ENCODE results near the gene MGAT3. TPM values are rescaled to one million over a fixed set of nuclear protein-coding genes. Genes with fewer than 3 reads are reported as not detected.

MGAT3 gene
- total RNA-seq, 1 donor from 2014 or later, result 3.2 TPM

DNA sequence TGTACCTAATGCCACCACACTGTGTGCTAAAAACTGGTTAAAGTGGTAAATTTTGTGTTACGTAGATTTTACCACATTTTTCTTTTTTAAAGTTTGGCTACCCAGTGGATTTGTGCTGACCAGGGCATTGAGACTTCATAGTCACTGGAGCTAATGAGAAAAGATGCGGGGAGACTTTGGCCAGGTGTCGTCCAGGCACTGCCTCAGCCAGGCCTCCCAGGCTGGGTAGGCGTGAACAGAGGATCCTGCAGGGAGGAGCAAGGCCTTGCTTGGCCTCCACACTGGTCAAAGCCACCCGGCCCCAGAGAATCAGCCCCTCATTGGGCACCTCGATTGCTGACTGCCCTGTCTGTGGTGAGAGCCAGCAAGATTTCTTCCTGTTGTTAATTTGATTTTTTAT lies 13.4 kb upstream of the MGAT3 start:
- no peak overlapping the region for H3K27ac ChIP-seq (replicated peaks)
- no peak for DNase-seq
- intact Hi-C loops (cut with micrococcal nuclease), result no loop called here
- peaks cover 53% of the 10 kb centered on the region for H3K27me3 ChIP-seq (ENCODE audit: low read depth)
- H3K4me3 ChIP-seq, result no peak overlapping the region
- no peaks in the 10 kb centered on the region for H3K9me3 ChIP-seq (replicated peaks)
- no peaks in the 10 kb centered on the region for H3K4me1 ChIP-seq
- TF ChIP-seq, protein P1, sequence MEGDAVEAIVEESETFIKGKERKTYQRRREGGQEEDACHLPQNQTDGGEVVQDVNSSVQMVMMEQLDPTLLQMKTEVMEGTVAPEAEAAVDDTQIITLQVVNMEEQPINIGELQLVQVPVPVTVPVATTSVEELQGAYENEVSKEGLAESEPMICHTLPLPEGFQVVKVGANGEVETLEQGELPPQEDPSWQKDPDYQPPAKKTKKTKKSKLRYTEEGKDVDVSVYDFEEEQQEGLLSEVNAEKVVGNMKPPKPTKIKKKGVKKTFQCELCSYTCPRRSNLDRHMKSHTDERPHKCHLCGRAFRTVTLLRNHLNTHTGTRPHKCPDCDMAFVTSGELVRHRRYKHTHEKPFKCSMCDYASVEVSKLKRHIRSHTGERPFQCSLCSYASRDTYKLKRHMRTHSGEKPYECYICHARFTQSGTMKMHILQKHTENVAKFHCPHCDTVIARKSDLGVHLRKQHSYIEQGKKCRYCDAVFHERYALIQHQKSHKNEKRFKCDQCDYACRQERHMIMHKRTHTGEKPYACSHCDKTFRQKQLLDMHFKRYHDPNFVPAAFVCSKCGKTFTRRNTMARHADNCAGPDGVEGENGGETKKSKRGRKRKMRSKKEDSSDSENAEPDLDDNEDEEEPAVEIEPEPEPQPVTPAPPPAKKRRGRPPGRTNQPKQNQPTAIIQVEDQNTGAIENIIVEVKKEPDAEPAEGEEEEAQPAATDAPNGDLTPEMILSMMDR (IDR thresholded peaks at IDR 0.05; ENCODE audit: borderline replicate concordance), result no peak
- no peaks in the 10 kb centered on the region for H3K36me3 ChIP-seq

DNA sequence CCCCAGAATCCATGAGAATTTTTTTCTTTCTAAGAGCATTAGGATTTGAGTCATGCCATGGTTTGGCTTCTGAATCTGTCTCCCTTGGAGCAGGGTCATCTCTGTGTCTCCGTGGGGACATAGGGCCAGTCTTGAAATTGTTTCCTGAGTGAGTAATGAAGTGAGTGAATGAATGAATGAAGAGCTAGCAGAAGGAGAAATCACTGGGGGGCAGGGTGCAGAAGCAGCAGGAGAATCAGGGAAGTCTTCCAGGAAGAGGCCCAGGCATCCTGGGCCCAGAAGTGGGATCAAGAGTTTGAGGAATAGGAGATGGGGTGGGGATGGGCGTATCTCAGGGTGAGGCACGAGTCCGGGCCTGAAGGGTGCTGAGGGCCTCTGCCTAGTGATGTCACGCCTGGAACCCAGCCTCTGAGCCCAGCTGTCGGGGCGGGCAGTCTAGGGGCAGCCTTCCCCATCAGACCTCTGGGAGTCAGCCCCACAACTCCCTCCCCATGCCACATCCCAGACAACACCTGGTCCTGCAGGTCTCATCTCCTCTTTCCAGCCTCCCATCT lies 12.5 kb upstream of the MGAT3 start:
- intact Hi-C loops (cut with micrococcal nuclease), result no loop called here
- Histone ChIP-seq H3K27ac (replicated peaks) (no peak overlapping the region), H3K4me1 (no peaks in the 10 kb centered on the region), H3K4me3 (no peak overlapping the region), H3K9me3 (replicated peaks) (no peaks in the 10 kb centered on the region), H3K36me3 (no peaks in the 10 kb centered on the region), H3K27me3 (ENCODE audit: low read depth) (peaks cover 56% of the 10 kb centered on the region)
- TF ChIP-seq, protein P1 (IDR thresholded peaks at IDR 0.05; ENCODE audit: borderline replicate concordance), result no peak
- DNase-seq, result no peak

DNA sequence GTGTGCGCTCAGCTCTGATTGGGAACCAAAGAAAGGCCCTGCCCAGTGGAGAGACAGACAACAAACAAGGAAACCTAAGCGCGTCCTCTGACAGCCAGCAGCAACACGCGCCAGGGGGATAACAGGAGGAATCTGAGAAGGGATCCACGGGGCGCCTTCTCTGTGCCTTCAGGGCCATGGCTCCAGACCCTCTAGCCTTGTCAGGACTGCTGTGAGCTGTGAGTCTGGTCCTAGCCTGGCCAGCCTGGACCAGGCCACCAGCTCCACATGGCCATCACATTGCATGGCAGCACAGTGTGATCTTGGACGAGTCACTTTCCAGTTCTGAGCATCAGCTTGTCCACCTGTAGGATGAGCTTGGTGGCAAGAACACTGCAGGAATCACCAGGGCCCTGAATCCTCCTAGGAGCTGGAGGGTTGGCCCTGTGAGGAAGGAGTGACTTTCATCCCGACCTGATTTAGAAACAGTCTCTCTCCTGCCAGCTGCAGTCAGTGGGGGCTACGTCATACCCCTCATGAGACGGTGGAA lies 11.8 kb upstream of the MGAT3 start:
- Histone ChIP-seq H3K4me1 (no peaks in the 10 kb centered on the region), H3K9me3 (replicated peaks) (no peaks in the 10 kb centered on the region), H3K27ac (replicated peaks) (no peak overlapping the region), H3K27me3 (ENCODE audit: low read depth) (peaks cover 51% of the 10 kb centered on the region), H3K36me3 (no peaks in the 10 kb centered on the region), H3K4me3 (no peak overlapping the region)
- DNase-seq, result no peak
- TF ChIP-seq, protein P1 (IDR thresholded peaks at IDR 0.05; ENCODE audit: borderline replicate concordance), result no peak
- intact Hi-C loops (cut with micrococcal nuclease), result no loop called here

DNA sequence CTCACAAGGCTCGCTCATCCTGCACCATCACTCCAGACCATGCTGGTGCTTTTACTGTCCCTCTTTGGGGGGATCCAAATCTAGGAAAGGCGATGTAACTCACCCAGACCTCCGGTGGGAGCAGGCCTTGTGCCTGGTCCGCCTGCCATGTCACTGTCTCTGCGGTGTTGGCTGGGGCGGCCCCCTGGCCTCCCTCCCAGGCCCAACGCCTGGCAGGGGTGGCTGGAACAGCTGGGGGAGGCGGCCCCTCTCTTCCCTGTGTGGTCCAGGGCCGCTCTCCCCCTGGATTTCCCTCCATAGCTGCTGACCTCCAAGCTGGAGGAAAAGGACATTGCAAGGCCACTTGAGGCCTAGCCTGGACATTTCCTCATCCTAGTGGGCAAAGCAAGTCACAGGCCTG lies 11.1 kb upstream of the MGAT3 start:
- TF ChIP-seq, protein P1 (IDR thresholded peaks at IDR 0.05; ENCODE audit: borderline replicate concordance), result no peak
- H3K4me3 ChIP-seq, result no peak overlapping the region
- H3K27me3 ChIP-seq (ENCODE audit: low read depth), result peaks cover 44% of the 10 kb centered on the region
- intact Hi-C loops (cut with micrococcal nuclease), result no loop called here
- H3K4me1 ChIP-seq, result no peaks in the 10 kb centered on the region
- no peak for DNase-seq
- H3K9me3 ChIP-seq (replicated peaks), result no peaks in the 10 kb centered on the region
- no peaks in the 10 kb centered on the region for H3K36me3 ChIP-seq
- no peak overlapping the region for H3K27ac ChIP-seq (replicated peaks)

DNA sequence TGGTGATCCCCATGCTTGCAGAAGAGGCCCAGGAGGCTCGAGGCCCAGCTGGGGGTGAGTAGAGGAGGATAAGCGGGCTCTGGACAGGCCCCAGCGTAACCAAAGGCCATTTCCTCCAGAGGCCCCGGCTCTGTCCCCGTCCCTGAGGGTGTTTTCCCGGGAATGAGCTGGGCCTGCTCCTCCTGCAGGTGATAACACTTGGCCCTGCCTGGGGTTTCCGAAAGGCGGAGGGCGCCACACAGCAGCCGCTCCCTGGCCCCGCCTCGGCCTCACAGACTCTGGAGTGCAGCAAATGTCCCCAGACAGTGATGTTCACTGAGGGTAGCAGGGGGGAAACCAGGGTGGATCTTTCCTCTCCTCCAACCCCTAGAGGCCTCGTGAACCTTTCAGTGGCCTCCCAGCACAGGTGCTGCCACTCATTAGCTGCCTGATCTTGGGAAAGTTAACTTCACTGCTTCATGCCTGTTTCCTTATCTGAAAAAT lies 10.5 kb upstream of the MGAT3 start:
- DNase-seq, result no peak
- Histone ChIP-seq H3K4me1 (no peaks in the 10 kb centered on the region), H3K36me3 (no peaks in the 10 kb centered on the region), H3K27me3 (ENCODE audit: low read depth) (peaks cover 38% of the 10 kb centered on the region), H3K27ac (replicated peaks) (no peak overlapping the region), H3K4me3 (no peak overlapping the region), H3K9me3 (replicated peaks) (no peaks in the 10 kb centered on the region)
- TF ChIP-seq, protein P1 (IDR thresholded peaks at IDR 0.05; ENCODE audit: borderline replicate concordance), result no peak
- intact Hi-C loops (cut with micrococcal nuclease), result no loop called here

Measured in left ventricle myocardium inferior (tissue), 1 donor.